ENCODE results near the gene TXNL4B.

GRCh38 chr16:72113616-72113945 lies 20.2 kb upstream of the TXNL4B start:
- TF ChIP-seq POLR2AphosphoS5 (IDR thresholded peaks at IDR 0.05; ENCODE audit: borderline replicate concordance, low read depth, low read length) = no peak
- TF ChIP-seq EZH2 (IDR thresholded peaks at IDR 0.05) = no peak
- TF ChIP-seq FOXP2 (optimal IDR thresholded peaks at IDR 0.05; ENCODE audit: control extremely low read depth, extremely low read length, insufficient read depth) = no peak
